Gastrocnemius medialis (tissue), 4 donors: ENCODE measurements around the gene KCNRG.
"Not testable (repeated sequence)": the region's sequence is repeated elsewhere in the genome, so short reads cannot be mapped to it uniquely, and the experiment has no call there.

ENCODE experiments used
- POLR2A ChIP-seq, 2 donors: fragments of 450-650 bp; IDR thresholded peaks; one replicate each; pipeline ENCODE4 v1.6.1; 2017; ENCODE audit warnings: antibody characterized with exemption in 2 of 2, mild to moderate bottlenecking in 2 of 2, moderate library complexity in 2 of 2
- TF ChIP-seq, protein P1 (sequence below), 5 experiments: fragments of 450-650 bp in 3 of 5; fragments of 200-600 bp in 2 of 5; sonication (generic) in 2 of 5; IDR thresholded peaks in 4 of 5; conservative IDR thresholded peaks in 1 of 5; 1 replicate in 4 of 5; 2 replicates in 1 of 5; pipeline ENCODE4 v1.5.1; 2016 to 2019; ENCODE audit warnings: antibody characterized with exemption in 5 of 5, mild to moderate bottlenecking in 3 of 5, moderate library complexity in 3 of 5

DNA sequence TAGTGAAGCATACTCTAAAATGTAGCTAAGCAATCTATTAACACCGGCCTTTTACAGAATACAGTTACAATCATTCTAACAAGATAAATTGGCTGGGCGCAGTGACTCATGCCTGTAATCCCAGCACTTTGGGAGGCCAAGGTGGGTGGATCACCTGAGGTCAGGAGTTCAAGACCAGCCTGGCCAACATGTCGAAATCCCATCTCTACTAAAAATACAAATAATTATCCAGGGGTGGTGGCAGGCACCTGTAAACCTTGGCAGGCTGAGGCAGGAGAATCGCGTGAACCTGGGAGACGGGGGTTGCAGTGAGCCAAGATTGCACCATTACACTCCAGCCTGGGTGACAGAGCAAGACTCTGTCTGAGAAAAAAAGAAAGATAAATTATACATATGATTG, 24.6 kb upstream of the KCNRG start:
- not testable (repeated sequence) for TF ChIP-seq POLR2A (IDR thresholded peaks at IDR 0.05)
- TF ChIP-seq, protein P1, sequence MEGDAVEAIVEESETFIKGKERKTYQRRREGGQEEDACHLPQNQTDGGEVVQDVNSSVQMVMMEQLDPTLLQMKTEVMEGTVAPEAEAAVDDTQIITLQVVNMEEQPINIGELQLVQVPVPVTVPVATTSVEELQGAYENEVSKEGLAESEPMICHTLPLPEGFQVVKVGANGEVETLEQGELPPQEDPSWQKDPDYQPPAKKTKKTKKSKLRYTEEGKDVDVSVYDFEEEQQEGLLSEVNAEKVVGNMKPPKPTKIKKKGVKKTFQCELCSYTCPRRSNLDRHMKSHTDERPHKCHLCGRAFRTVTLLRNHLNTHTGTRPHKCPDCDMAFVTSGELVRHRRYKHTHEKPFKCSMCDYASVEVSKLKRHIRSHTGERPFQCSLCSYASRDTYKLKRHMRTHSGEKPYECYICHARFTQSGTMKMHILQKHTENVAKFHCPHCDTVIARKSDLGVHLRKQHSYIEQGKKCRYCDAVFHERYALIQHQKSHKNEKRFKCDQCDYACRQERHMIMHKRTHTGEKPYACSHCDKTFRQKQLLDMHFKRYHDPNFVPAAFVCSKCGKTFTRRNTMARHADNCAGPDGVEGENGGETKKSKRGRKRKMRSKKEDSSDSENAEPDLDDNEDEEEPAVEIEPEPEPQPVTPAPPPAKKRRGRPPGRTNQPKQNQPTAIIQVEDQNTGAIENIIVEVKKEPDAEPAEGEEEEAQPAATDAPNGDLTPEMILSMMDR (IDR thresholded peaks at IDR 0.05 in 4 of 5, conservative IDR thresholded peaks at IDR 0.05 in 1 of 5), result not testable (repeated sequence)
